SK-N-SH treated with all-trans-retinoic acid at 6 μM for 48 hours (cell line): Measurements from ENCODE around the gene PSMB3.

Experiments
- ATAC-seq: fragments of 200-7000 bp; cut with Tn5 transposase; 3 replicates; pipeline ENCODE4 v1.9.1; 2020; ENCODE audit warnings: mild to moderate bottlenecking, moderate library complexity
- ARNTL ChIP-seq: fragments of 450-650 bp; formaldehyde crosslinking; IDR thresholded peaks from 2 replicates; pipeline ENCODE4 v1.5.0; 2020; ENCODE audit warnings: low read depth, mild to moderate bottlenecking, moderate library complexity, borderline replicate concordance
- BACH2 ChIP-seq: fragments of 250-450 bp; sonication (Bioruptor Pico); IDR thresholded peaks from 2 replicates; pipeline ENCODE4 v1.9.0; 2021; ENCODE audit warnings: mild to moderate bottlenecking, borderline replicate concordance
- CSDC2 ChIP-seq: fragments of 250-450 bp; sonication (Bioruptor Pico); IDR thresholded peaks from 2 replicates; pipeline ENCODE4 v1.5.0; 2020; ENCODE audit warnings: mild to moderate bottlenecking, moderate library complexity
- ESRRG ChIP-seq: fragments of 250-450 bp; sonication (Bioruptor Pico); IDR thresholded peaks from 2 replicates; pipeline ENCODE4 v1.6.1; 2021; ENCODE audit warnings: mild to moderate bottlenecking
- ISL1 ChIP-seq: fragments of 250-450 bp; sonication (Bioruptor Pico); IDR thresholded peaks from 2 replicates; pipeline ENCODE4 v2.1.2; 2022; ENCODE audit warnings: mild to moderate bottlenecking, moderate library complexity
- OSR1 ChIP-seq: fragments of 250-450 bp; sonication (Bioruptor Pico); IDR thresholded peaks from 2 replicates; pipeline ENCODE4 v1.8.0; 2022; ENCODE audit warnings: moderate library complexity, mild to moderate bottlenecking, inconsistent platforms
- PATZ1 ChIP-seq: fragments of 250-450 bp; sonication (Bioruptor Pico); IDR thresholded peaks from 2 replicates; pipeline ENCODE4 v1.8.0; 2020; ENCODE audit warnings: mild to moderate bottlenecking, moderate library complexity, borderline replicate concordance
- POU6F1 ChIP-seq: fragments of 250-450 bp; sonication (Bioruptor Pico); IDR thresholded peaks from 2 replicates; pipeline ENCODE4 v1.8.0; 2021; ENCODE audit warnings: low read depth, mild to moderate bottlenecking, moderate library complexity, borderline replicate concordance
- PPARA ChIP-seq: fragments of 250-450 bp; sonication (Bioruptor Pico); IDR thresholded peaks from 2 replicates; pipeline ENCODE4 v1.5.0; 2020; ENCODE audit warnings: mild to moderate bottlenecking, borderline replicate concordance
- RARB ChIP-seq: fragments of 250-450 bp; sonication (Bioruptor Pico); IDR thresholded peaks from 2 replicates; pipeline ENCODE4 v1.8.0; 2021; ENCODE audit warnings: mild to moderate bottlenecking, moderate library complexity
- SNAI2 ChIP-seq: fragments of 250-450 bp; sonication (Bioruptor Pico); IDR thresholded peaks from 2 replicates; pipeline ENCODE4 v1.5.0; 2020; ENCODE audit warnings: mild to moderate bottlenecking, moderate library complexity
- TCF4 ChIP-seq: fragments of 250-450 bp; sonication (Bioruptor Pico); IDR thresholded peaks from 2 replicates; pipeline ENCODE4 v1.8.0; 2021; ENCODE audit warnings: mild to moderate bottlenecking, moderate library complexity, borderline replicate concordance
- TOX ChIP-seq: fragments of 250-450 bp; sonication (Bioruptor Pico); IDR thresholded peaks from 2 replicates; pipeline ENCODE4 v1.8.0; 2021; ENCODE audit warnings: mild to moderate bottlenecking, moderate library complexity, borderline replicate concordance
- TSHZ2 ChIP-seq: fragments of 250-450 bp; sonication (Bioruptor Pico); IDR thresholded peaks from 2 replicates; pipeline ENCODE4 v1.5.0; 2020; ENCODE audit warnings: mild to moderate bottlenecking, moderate library complexity
- ZC3H10 ChIP-seq: fragments of 250-450 bp; sonication (Bioruptor Pico); IDR thresholded peaks from 2 replicates; pipeline ENCODE4 v1.5.1; 2021; ENCODE audit warnings: mild to moderate bottlenecking, moderate library complexity
- ZFP3 ChIP-seq: fragments of 250-450 bp; sonication (Bioruptor Pico); IDR thresholded peaks from 2 replicates; pipeline ENCODE4 v1.5.0; 2020; ENCODE audit warnings: mild to moderate bottlenecking, moderate library complexity
- ZFP30 ChIP-seq: fragments of 450-650 bp; formaldehyde crosslinking; IDR thresholded peaks from 2 replicates; pipeline ENCODE4 v1.5.0; 2022; ENCODE audit warnings: mild to moderate bottlenecking, moderate library complexity
- ZNF565 ChIP-seq: fragments of 450-650 bp; formaldehyde crosslinking; conservative IDR thresholded peaks from 2 replicates; pipeline ENCODE4 v1.5.0; 2020; ENCODE audit warnings: low read depth, mild to moderate bottlenecking, moderate library complexity
- ZNF70 ChIP-seq: fragments of 450-650 bp; formaldehyde crosslinking; IDR thresholded peaks from 2 replicates; pipeline ENCODE4 v1.5.0; 2020; ENCODE audit warnings: mild to moderate bottlenecking, moderate library complexity
- ZNF8 ChIP-seq: fragments of 450-650 bp; formaldehyde crosslinking; IDR thresholded peaks from 2 replicates; pipeline ENCODE4 v1.5.0; 2020; ENCODE audit warnings: mild to moderate bottlenecking, moderate library complexity
- TF ChIP-seq, protein P1 (sequence below): fragments of 250-450 bp; sonication (Bioruptor Pico); IDR thresholded peaks from 2 replicates; pipeline ENCODE4 v1.5.1; 2021; ENCODE audit warnings: mild to moderate bottlenecking, moderate library complexity

The PSMB3 gene

DNA sequence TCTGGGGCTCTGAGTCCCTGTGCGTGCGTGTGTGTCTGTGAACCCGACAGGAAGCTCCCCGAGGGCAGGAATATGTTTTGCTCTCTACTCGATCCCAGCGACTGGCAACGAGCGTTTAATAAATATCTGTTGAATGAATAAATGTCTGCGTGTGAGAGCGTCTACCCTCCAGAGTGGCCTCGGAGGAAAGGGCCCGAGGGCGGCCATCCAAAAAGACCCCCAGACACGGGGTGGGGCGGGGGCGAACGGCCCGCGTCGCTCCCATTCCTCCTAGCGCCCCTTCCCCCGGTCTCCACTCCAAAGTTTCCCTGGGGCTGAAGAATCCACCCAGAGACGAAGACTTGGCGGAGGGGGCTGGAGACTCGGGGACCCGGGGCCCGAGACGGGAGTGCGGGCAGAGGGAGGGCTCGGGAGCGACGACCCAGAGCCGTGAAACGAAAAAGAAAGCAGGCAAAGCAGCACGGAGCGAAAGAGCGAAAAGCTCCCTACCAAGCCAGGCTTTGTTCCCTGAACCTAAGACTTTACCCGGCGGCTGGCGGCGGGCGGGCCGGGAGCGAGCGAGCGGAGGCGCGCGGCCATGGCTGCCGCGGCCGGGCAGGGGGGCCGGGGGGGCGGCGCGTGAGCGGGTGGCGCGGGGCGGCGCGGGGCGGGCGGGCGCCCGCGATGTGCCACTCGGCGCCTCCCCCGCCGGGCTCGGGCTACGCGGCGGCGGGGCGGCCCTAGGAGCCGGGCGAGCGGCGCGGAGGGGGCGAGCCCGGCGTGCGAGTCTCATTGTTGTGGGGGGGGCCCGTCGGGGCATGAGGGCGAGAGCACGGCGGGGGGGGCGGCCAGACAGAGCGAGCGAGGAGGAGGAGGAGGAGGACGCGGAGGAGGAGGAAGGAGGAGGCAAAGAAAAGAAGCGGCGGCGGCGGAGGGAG, 47.7 kb upstream of the PSMB3 start, which contains the start of gene MLLT6:
Gene MLLT6 (plus strand): TSS at position 668 of the 917 bp plus-strand sequence. CDS start 360 bp downstream, outside the sequence.
- TF ChIP-seq ZNF70 (CRISPR knock-in tag) (no peak), ZFP30 (CRISPR knock-in tag) (no peak), SNAI2 (CRISPR knock-in tag) (no peak), CSDC2 (CRISPR knock-in tag) (no peak), BACH2 (CRISPR knock-in tag) (no peak), PATZ1 (no peak), POU6F1 (CRISPR knock-in tag) (no peak), TCF4 (CRISPR knock-in tag) (no peak), PPARA (CRISPR knock-in tag) (no peak), ARNTL (no peak), TSHZ2 (CRISPR knock-in tag) (no peak), ZNF565 (CRISPR knock-in tag) (no peak), ESRRG (CRISPR knock-in tag) (no peak), RARB (CRISPR knock-in tag) (no peak), ZC3H10 (no peak), OSR1 (CRISPR knock-in tag) (no peak), ZNF8 (CRISPR knock-in tag) (no peak), ISL1 (no peak), ZFP3 (CRISPR knock-in tag) (no peak)
- TF ChIP-seq, protein P1, sequence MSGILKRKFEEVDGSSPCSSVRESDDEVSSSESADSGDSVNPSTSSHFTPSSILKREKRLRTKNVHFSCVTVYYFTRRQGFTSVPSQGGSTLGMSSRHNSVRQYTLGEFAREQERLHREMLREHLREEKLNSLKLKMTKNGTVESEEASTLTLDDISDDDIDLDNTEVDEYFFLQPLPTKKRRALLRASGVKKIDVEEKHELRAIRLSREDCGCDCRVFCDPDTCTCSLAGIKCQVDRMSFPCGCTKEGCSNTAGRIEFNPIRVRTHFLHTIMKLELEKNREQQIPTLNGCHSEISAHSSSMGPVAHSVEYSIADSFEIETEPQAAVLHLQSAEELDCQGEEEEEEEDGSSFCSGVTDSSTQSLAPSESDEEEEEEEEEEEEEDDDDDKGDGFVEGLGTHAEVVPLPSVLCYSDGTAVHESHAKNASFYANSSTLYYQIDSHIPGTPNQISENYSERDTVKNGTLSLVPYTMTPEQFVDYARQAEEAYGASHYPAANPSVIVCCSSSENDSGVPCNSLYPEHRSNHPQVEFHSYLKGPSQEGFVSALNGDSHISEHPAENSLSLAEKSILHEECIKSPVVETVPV, result no peak
- TF ChIP-seq, all 23 proteins: peak for 0
- peak; percentile 55 for ATAC-seq

DNA sequence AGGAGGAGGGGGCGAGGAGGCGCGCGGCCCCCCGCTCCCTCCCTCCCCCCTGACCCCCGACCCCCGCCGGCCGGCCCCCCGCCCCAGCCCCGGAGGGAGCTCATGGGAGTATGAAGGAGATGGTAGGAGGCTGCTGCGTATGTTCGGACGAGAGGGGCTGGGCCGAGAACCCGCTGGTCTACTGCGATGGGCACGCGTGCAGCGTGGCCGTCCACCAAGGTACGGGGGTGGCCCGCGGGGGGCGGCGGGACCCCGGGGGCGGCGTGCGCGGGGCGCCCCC, 47.1 kb upstream of the PSMB3 start:
- TF ChIP-seq CSDC2 (CRISPR knock-in tag), result no peak
- peak; percentile 17; the same call in 2 of the 3 replicates for ATAC-seq

- no peak; the same call in 1 of the 2 replicates for TF ChIP-seq PATZ1
- no peak for TF ChIP-seq TOX (CRISPR knock-in tag)
- TF ChIP-seq BACH2 (CRISPR knock-in tag), result no peak
- peak; percentile 20 for ATAC-seq
Observed at GRCh38 chr17:38705803-38706504, 46.6 kb upstream of the PSMB3 start.
